ENCODE results near the gene SERPINF2.
A peak's percentile ranks its signal among the peaks of the same experiment; 100 is the strongest.
"Not testable (repeated sequence)": the region's sequence is repeated elsewhere in the genome, so short reads cannot be mapped to it uniquely, and the experiment has no call there.

Gene SERPINF2

GRCh38 chr17:1718362-1719165, 24.1 kb upstream of the SERPINF2 start:
- Histone ChIP-seq H2BK15ac (replicated peaks; ENCODE audit: low read depth) (no peak overlapping the region), H3K4me3 (ENCODE audit: low read length) (no peak overlapping the region), H3K79me1 (ENCODE audit: low read length) (peaks cover 2% of the 10 kb centered on the region), H3K56ac (ENCODE audit: low read length) (peak overlapping the region; percentile 73), H3K9ac (ENCODE audit: low read length) (no peak overlapping the region), H2BK5ac (ENCODE audit: low read length) (no peak overlapping the region), H3K4me1 (ENCODE audit: control insufficient read depth, low read depth, low read length) (peaks cover 4% of the 10 kb centered on the region), H4K8ac (ENCODE audit: low read depth, low read length) (no peak overlapping the region), H3K4ac (ENCODE audit: low read depth, low read length) (peak overlapping the region; percentile 21), H3K27me3 (ENCODE audit: insufficient read depth, low read length, poor library complexity) (no peaks in the 10 kb centered on the region), H2AK5ac (ENCODE audit: low read length) (no peak overlapping the region), H3K27ac (ENCODE audit: low read depth, low read length) (no peak overlapping the region), H3K4me2 (ENCODE audit: low read length) (no peak overlapping the region), H3K18ac (ENCODE audit: low read length) (peak overlapping the region; percentile 34), H4K5ac (ENCODE audit: low read length) (no peak overlapping the region), H3K36me3 (ENCODE audit: control insufficient read depth, insufficient read depth, low read length) (no peaks in the 10 kb centered on the region), H3K23ac (ENCODE audit: low read length) (no peak overlapping the region), H2BK120ac (ENCODE audit: low read depth, low read length) (peak overlapping the region; percentile 2), H3K79me2 (ENCODE audit: control insufficient read depth, insufficient read depth, low read length) (peaks cover 2% of the 10 kb centered on the region)
- no peak for DNase-seq
- no CpG with 5 or more reads among the region's 19 CpGs for WGBS (ENCODE audit: extremely low coverage, insufficient coverage, low lambda C conversion rate)

GRCh38 chr17:1720856-1721386, 21.8 kb upstream of the SERPINF2 start:
- no peak overlapping the region for H4K5ac ChIP-seq (ENCODE audit: low read length)
- H2BK120ac ChIP-seq (ENCODE audit: low read depth, low read length), result no peak overlapping the region
- H3K27ac ChIP-seq (ENCODE audit: low read depth, low read length), result no peak overlapping the region
- no peak overlapping the region for H2BK5ac ChIP-seq (ENCODE audit: low read length)
- H3K4me2 ChIP-seq (ENCODE audit: low read length), result no peak overlapping the region
- H3K79me1 ChIP-seq (ENCODE audit: low read length), result no peaks in the 10 kb centered on the region
- H3K18ac ChIP-seq (ENCODE audit: low read length), result no peak overlapping the region
- no peak overlapping the region for H3K23ac ChIP-seq (ENCODE audit: low read length)
- no peaks in the 10 kb centered on the region for H3K27me3 ChIP-seq (ENCODE audit: insufficient read depth, low read length, poor library complexity)
- DNase-seq, result peak; percentile 70
- peaks cover 4% of the 10 kb centered on the region for H3K4me1 ChIP-seq (ENCODE audit: control insufficient read depth, low read depth, low read length)
- H4K8ac ChIP-seq (ENCODE audit: low read depth, low read length), result no peak overlapping the region
- no peak overlapping the region for H2BK15ac ChIP-seq (replicated peaks; ENCODE audit: low read depth)
- H3K36me3 ChIP-seq (ENCODE audit: control insufficient read depth, insufficient read depth, low read length), result no peaks in the 10 kb centered on the region
- H3K4me3 ChIP-seq (ENCODE audit: low read length), result no peak overlapping the region
- H3K9ac ChIP-seq (ENCODE audit: low read length), result no peak overlapping the region
- H3K56ac ChIP-seq (ENCODE audit: low read length), result no peak overlapping the region
- no CpG with 5 or more reads among the region's 11 CpGs for WGBS (ENCODE audit: extremely low coverage, insufficient coverage, low lambda C conversion rate)
- H3K4ac ChIP-seq (ENCODE audit: low read depth, low read length), result no peak overlapping the region
- H3K79me2 ChIP-seq (ENCODE audit: control insufficient read depth, insufficient read depth, low read length), result no peaks in the 10 kb centered on the region
- H2AK5ac ChIP-seq (ENCODE audit: low read length), result no peak overlapping the region

- not testable (repeated sequence) for H2BK120ac ChIP-seq (ENCODE audit: low read depth, low read length); H3K4me2 ChIP-seq (ENCODE audit: low read length); H3K27ac ChIP-seq (ENCODE audit: low read depth, low read length); H3K18ac ChIP-seq (ENCODE audit: low read length); H2AK5ac ChIP-seq (ENCODE audit: low read length); H4K5ac ChIP-seq (ENCODE audit: low read length); H3K23ac ChIP-seq (ENCODE audit: low read length); H3K79me1 ChIP-seq (ENCODE audit: low read length); H3K79me2 ChIP-seq (ENCODE audit: control insufficient read depth, insufficient read depth, low read length); DNase-seq; H3K4ac ChIP-seq (ENCODE audit: low read depth, low read length); H3K9ac ChIP-seq (ENCODE audit: low read length); H2BK15ac ChIP-seq (replicated peaks; ENCODE audit: low read depth); H2BK5ac ChIP-seq (ENCODE audit: low read length); H3K27me3 ChIP-seq (ENCODE audit: insufficient read depth, low read length, poor library complexity); H3K4me1 ChIP-seq (ENCODE audit: control insufficient read depth, low read depth, low read length); H3K4me3 ChIP-seq (ENCODE audit: low read length); H3K56ac ChIP-seq (ENCODE audit: low read length); H3K36me3 ChIP-seq (ENCODE audit: control insufficient read depth, insufficient read depth, low read length); H4K8ac ChIP-seq (ENCODE audit: low read depth, low read length)
- WGBS (ENCODE audit: extremely low coverage, insufficient coverage, low lambda C conversion rate), result no CpG with 5 or more reads among the region's 8 CpGs
These were observed 20.6 kb upstream of the SERPINF2 start for GRCh38 chr17:1722022-1722421.

GRCh38 chr17:1724351-1724868, 18.3 kb upstream of the SERPINF2 start, which contains the start of gene WDR81:
WDR81 (plus strand) TSS chr17:1724704; CDS start chr17:1724960, 256 bp downstream.
- H2BK5ac ChIP-seq (ENCODE audit: low read length), result no peak within 1 kb of the TSS
- H3K4me1 ChIP-seq (ENCODE audit: control insufficient read depth, low read depth, low read length), result no peaks in the 10 kb centered on the region
- H2BK120ac ChIP-seq (ENCODE audit: low read depth, low read length), result no peak within 1 kb of the TSS
- peak within 1 kb of the TSS; percentile 41 for H3K4me3 ChIP-seq (ENCODE audit: low read length)
- no peaks in the 10 kb centered on the region for H3K36me3 ChIP-seq (ENCODE audit: control insufficient read depth, insufficient read depth, low read length)
- H3K27me3 ChIP-seq (ENCODE audit: insufficient read depth, low read length, poor library complexity), result no peaks in the 10 kb centered on the region
- H4K8ac ChIP-seq (ENCODE audit: low read depth, low read length), result no peak within 1 kb of the TSS
- DNase-seq, result peak; percentile 86
- H3K4ac ChIP-seq (ENCODE audit: low read depth, low read length), result peak within 1 kb of the TSS; percentile 20
- peak within 1 kb of the TSS; percentile 60 for H3K18ac ChIP-seq (ENCODE audit: low read length)
- no peaks in the 10 kb centered on the region for H3K79me2 ChIP-seq (ENCODE audit: control insufficient read depth, insufficient read depth, low read length)
- WGBS (ENCODE audit: extremely low coverage, insufficient coverage, low lambda C conversion rate), result no CpG with 5 or more reads among the region's 57 CpGs
- peak within 1 kb of the TSS; percentile 1 for H3K23ac ChIP-seq (ENCODE audit: low read length)
- no peak within 1 kb of the TSS for H2BK15ac ChIP-seq (replicated peaks; ENCODE audit: low read depth)
- no peak within 1 kb of the TSS for H3K27ac ChIP-seq (ENCODE audit: low read depth, low read length)
- H2AK5ac ChIP-seq (ENCODE audit: low read length), result no peak within 1 kb of the TSS
- peak within 1 kb of the TSS; percentile 95 for H3K56ac ChIP-seq (ENCODE audit: low read length)
- H3K4me2 ChIP-seq (ENCODE audit: low read length), result peak within 1 kb of the TSS; percentile 92
- no peak within 1 kb of the TSS for H4K5ac ChIP-seq (ENCODE audit: low read length)
- no peaks in the 10 kb centered on the region for H3K79me1 ChIP-seq (ENCODE audit: low read length)
- peak within 1 kb of the TSS; percentile 77 for H3K9ac ChIP-seq (ENCODE audit: low read length)

GRCh38 chr17:1724869-1725641, 17.6 kb upstream of the SERPINF2 start:
- no peak overlapping the region for H3K4ac ChIP-seq (ENCODE audit: low read depth, low read length)
- H3K4me3 ChIP-seq (ENCODE audit: low read length), result peak overlapping the region; percentile 11
- no peak overlapping the region for H2AK5ac ChIP-seq (ENCODE audit: low read length)
- H3K18ac ChIP-seq (ENCODE audit: low read length), result peak overlapping the region; percentile 60
- no peak overlapping the region for H2BK120ac ChIP-seq (ENCODE audit: low read depth, low read length)
- WGBS (ENCODE audit: extremely low coverage, insufficient coverage, low lambda C conversion rate), result no CpG with 5 or more reads among the region's 51 CpGs
- H3K79me1 ChIP-seq (ENCODE audit: low read length), result no peaks in the 10 kb centered on the region
- H3K36me3 ChIP-seq (ENCODE audit: control insufficient read depth, insufficient read depth, low read length), result no peaks in the 10 kb centered on the region
- peak; percentile 37 for DNase-seq
- no peak overlapping the region for H4K5ac ChIP-seq (ENCODE audit: low read length)
- no peaks in the 10 kb centered on the region for H3K4me1 ChIP-seq (ENCODE audit: control insufficient read depth, low read depth, low read length)
- peak overlapping the region; percentile 1 for H3K23ac ChIP-seq (ENCODE audit: low read length)
- no peaks in the 10 kb centered on the region for H3K79me2 ChIP-seq (ENCODE audit: control insufficient read depth, insufficient read depth, low read length)
- H3K9ac ChIP-seq (ENCODE audit: low read length), result peak overlapping the region; percentile 72
- H3K4me2 ChIP-seq (ENCODE audit: low read length), result peak overlapping the region; percentile 29
- no peak overlapping the region for H2BK15ac ChIP-seq (replicated peaks; ENCODE audit: low read depth)
- H3K56ac ChIP-seq (ENCODE audit: low read length), result peak overlapping the region; percentile 84
- no peak overlapping the region for H2BK5ac ChIP-seq (ENCODE audit: low read length)
- no peaks in the 10 kb centered on the region for H3K27me3 ChIP-seq (ENCODE audit: insufficient read depth, low read length, poor library complexity)
- no peak overlapping the region for H3K27ac ChIP-seq (ENCODE audit: low read depth, low read length)
- H4K8ac ChIP-seq (ENCODE audit: low read depth, low read length), result no peak overlapping the region

All from mesendoderm (in vitro differentiated cells).